ENCODE data around the gene GPR82.

DNA sequence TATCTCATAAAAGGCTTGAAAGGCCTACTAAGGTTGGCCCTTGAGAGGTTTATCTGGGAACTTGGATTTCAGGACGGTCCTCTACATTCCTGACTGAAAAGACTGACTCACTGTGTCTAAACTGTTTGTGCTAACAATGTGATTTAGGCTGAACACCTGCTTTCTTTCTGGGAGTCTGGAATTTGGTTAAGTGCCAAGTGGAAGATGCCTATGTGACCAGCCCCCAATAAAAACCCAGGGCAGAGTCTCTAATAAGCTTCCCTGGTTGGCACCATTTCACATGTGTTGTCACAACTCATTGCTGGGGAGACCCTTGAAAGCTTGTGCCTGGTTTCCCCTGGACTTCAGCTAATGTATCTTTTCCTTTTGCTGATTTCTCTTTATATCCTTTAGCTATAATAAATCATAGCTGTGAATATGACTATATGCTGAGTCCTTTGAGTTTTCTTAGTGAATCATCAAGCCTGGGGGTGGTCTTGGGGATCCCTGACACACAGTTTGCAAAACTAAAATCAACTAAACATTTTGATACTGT is 55.1 kb downstream of the GPR82 start:
- no peak for TF ChIP-seq EZH2 (IDR thresholded peaks at IDR 0.05; ENCODE audit: borderline replicate concordance, low read length)
- TF ChIP-seq, protein P1, sequence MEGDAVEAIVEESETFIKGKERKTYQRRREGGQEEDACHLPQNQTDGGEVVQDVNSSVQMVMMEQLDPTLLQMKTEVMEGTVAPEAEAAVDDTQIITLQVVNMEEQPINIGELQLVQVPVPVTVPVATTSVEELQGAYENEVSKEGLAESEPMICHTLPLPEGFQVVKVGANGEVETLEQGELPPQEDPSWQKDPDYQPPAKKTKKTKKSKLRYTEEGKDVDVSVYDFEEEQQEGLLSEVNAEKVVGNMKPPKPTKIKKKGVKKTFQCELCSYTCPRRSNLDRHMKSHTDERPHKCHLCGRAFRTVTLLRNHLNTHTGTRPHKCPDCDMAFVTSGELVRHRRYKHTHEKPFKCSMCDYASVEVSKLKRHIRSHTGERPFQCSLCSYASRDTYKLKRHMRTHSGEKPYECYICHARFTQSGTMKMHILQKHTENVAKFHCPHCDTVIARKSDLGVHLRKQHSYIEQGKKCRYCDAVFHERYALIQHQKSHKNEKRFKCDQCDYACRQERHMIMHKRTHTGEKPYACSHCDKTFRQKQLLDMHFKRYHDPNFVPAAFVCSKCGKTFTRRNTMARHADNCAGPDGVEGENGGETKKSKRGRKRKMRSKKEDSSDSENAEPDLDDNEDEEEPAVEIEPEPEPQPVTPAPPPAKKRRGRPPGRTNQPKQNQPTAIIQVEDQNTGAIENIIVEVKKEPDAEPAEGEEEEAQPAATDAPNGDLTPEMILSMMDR (conservative IDR thresholded peaks at IDR 0.05 in 1 of 2, IDR thresholded peaks at IDR 0.05 in 1 of 2; ENCODE audit: extremely low read depth in 1 of 2, insufficient read depth in 1 of 2, low read depth in 1 of 2, low read length in 2 of 2) = no peak
